GM20000 (cell line): Measurements from ENCODE around the gene PRKAR1A.

Experiments used
- DNase-seq: peaks from one replicate; pipeline ENCODE4 v3.0.0; 2012; ENCODE audit warnings: low spot score
- CTCF ChIP-seq: IDR thresholded peaks from 2 replicates; pipeline ENCODE4 v1.5.1; 2012; ENCODE audit warnings: mild to moderate bottlenecking, control low read depth; ENCODE audit errors: extremely low read depth, missing control alignments

PRKAR1A gene

DNA sequence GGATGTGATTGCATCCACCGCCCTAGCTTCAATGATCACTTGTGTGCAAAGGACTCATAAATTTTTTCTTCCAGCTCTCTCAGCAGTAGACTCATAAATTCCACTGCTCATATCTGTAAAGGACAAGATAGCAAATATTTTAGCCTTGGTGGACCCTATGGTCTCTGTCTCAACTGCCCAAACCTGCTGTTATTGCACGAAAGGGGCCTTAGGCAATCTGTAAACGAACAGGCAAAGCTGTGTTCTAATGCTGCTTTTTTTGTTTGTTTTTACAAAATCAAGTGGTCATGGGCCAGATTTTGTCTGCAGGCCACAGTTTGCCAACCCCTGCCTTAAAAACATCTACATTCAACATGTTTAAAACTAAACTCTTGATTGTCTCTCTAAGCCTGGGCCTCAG, 54.8 kb downstream of the PRKAR1A start:
- no peak for TF ChIP-seq CTCF

DNA sequence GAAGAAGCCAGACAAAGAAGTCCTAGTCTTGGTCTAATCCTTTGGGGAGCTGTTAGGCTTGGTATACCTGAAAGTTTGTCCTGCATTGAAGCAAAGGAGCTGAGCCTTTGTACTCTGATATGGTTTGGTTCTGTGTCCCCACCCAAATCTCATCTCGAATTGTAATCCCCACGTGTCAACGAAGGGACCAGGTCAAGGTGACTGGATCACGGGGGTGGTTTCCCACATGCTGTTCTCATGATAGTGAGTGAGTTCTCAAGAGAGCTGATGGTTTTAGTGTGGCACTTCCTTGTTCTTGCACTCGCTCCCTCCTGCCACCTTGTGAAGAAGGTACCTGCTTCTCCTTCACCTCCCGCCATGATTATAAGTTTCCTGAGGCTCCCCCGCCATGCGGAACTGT, 55.4 kb downstream of the PRKAR1A start:
- TF ChIP-seq CTCF, result no peak
- DNase-seq, result no peak

More for the DNA sequence above, 54.8 kb downstream of the PRKAR1A start:
- DNase-seq, result no peak

- TF ChIP-seq CTCF, result no peak
- no peak for DNase-seq
Observed at GRCh38 chr17:68568581-68568980, 56.4 kb downstream of the PRKAR1A start.

GRCh38 chr17:68569346-68569745, 57.1 kb downstream of the PRKAR1A start:
- no peak for DNase-seq
- TF ChIP-seq CTCF, result no peak

- no peak for TF ChIP-seq CTCF
- no peak for DNase-seq
Observed at GRCh38 chr17:68570526-68570925, 58.3 kb downstream of the PRKAR1A start.

DNA sequence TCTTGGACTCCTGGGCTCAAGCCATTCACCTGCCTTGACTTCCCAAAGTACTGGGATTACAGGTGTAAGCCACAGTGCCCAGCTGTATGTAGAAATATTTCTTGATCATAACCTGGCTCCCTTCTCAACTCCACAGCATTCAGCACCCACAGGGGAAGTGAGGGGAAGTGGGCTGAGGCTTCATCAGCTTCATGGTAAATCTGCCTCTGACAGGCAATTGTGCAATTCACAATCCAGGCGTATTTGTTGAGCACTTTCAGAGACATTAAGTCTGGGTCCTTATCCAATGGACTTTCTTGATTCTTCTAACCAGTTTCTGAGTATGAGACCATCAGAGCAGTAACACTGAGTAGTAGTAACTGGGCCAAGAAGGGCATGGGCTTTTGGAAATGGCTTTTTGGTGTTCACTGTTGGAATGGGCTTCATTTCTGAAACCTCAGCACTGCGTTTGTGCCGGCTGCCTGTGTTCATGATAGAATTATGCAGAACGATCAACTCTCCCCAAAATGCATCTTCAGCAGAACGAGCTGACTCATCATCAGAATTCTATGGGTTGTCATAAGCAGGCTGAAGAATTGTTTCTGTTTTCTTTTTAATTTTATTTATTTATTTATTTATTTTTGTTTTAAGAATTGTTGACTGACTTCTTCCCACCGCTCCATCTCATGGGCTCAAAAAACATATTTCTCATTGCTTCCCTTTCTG, 60.1 kb downstream of the PRKAR1A start:
- no peak for DNase-seq
- TF ChIP-seq CTCF, result no peak

- DNase-seq, result no peak
Observed at GRCh38 chr17:68573338-68573737, 61.1 kb downstream of the PRKAR1A start.

More at GRCh38 chr17:68573338-68573737, 61.1 kb downstream of the PRKAR1A start:
- TF ChIP-seq CTCF, result no peak
